ENCODE results near the gene BCAS1. TPM values are rescaled to one million over a fixed set of nuclear protein-coding genes. Genes with fewer than 3 reads are reported as not detected.
A peak's percentile ranks its signal among the peaks of the same experiment; 100 is the strongest.

BCAS1 gene
- total RNA-seq, 2 experiments from 2014 or later = 0.16 to 0.19 TPM

- no peak overlapping the region for H3K4me3 ChIP-seq (ENCODE audit: low read depth, low read length, poor library complexity, severe bottlenecking)
- no peak for DNase-seq (ENCODE audit: low spot score)
- H3K27ac ChIP-seq (ENCODE audit: low read depth, low read length, poor library complexity, severe bottlenecking) = no peak overlapping the region
- intact Hi-C loops (cut with micrococcal nuclease; ENCODE audit: unreplicated experiment) = no loop called here
- H3K36me3 ChIP-seq (ENCODE audit: insufficient read depth, low read length) = peaks cover under 1% of the 10 kb centered on the region; the same call in 1 of the 2 replicates
- H2AFZ ChIP-seq (ENCODE audit: low read length) = peak overlapping the region; percentile 53; the same call in 1 of the 2 replicates
- no peak overlapping the region for H3K4me2 ChIP-seq (ENCODE audit: low read length)
- H4K20me1 ChIP-seq (ENCODE audit: insufficient read depth, low read length) = no peaks in the 10 kb centered on the region
- no TSS peak for BruUV-seq (replicated peaks)
- peaks cover 72% of the 10 kb centered on the region for H3K4me1 ChIP-seq (ENCODE audit: insufficient read depth, low read length, poor library complexity, severe bottlenecking)
- ChIA-PET CTCF (ENCODE audit: unreplicated experiment) (no interaction called here), POLR2A (interaction anchor here (0.6 to 4.4 kb wide), 3 partner anchors 10 to 140 kb away, joined by 3 to 29 read pairs (median 14); no protein-coding TSS in a partner anchor)
- peaks cover 3% of the 10 kb centered on the region for H3K9me3 ChIP-seq (ENCODE audit: low read length)
- TF ChIP-seq CTCF (conservative IDR thresholded peaks at IDR 0.05; ENCODE audit: low read length) (no peak), EZH2phosphoT487 (IDR thresholded peaks at IDR 0.05; ENCODE audit: borderline replicate concordance, low read depth, low read length) (no peak)
- H3K79me2 ChIP-seq (ENCODE audit: insufficient read depth, low read depth, low read length) = no peaks in the 10 kb centered on the region
- no peaks in the 10 kb centered on the region for H3K9me2 ChIP-seq (ENCODE audit: insufficient read depth, low read length)
These were observed 165.2 kb downstream of the BCAS1 start for GRCh38 chr20:53905019-53905819.

DNA sequence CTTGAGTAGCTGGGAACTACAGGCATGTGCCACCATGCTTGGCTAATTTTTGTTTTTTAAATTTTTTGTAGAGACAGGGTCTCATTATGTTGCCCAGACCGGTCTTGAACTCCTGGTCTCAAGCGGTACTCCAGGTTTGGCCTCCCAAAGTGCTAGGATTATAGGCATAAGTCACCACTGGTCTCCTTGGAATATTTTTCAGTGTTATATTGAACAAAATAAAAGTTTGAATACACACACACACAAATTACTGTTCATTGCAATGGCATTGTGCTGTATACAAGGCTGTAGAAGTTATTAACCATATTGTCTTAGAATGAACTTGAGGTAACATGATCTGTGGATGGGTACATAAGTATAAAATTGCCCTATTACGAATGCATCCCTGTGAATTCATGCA is 166.1 kb downstream of the BCAS1 start:
- BruUV-seq (replicated peaks) = no TSS peak
- Histone ChIP-seq H3K4me1 (ENCODE audit: insufficient read depth, low read length, poor library complexity, severe bottlenecking) (peaks cover 77% of the 10 kb centered on the region), H3K9me2 (ENCODE audit: insufficient read depth, low read length) (no peaks in the 10 kb centered on the region), H3K27ac (ENCODE audit: low read depth, low read length, poor library complexity, severe bottlenecking) (no peak overlapping the region), H3K36me3 (ENCODE audit: insufficient read depth, low read length) (no peaks in the 10 kb centered on the region), H2AFZ (ENCODE audit: low read length) (no peak overlapping the region), H3K4me3 (ENCODE audit: low read depth, low read length, poor library complexity, severe bottlenecking) (no peak overlapping the region), H3K4me2 (ENCODE audit: low read length) (no peak overlapping the region), H3K9me3 (ENCODE audit: low read length) (no peaks in the 10 kb centered on the region), H3K79me2 (ENCODE audit: insufficient read depth, low read depth, low read length) (no peaks in the 10 kb centered on the region), H4K20me1 (ENCODE audit: insufficient read depth, low read length) (no peaks in the 10 kb centered on the region)
- CTCF ChIA-PET (ENCODE audit: unreplicated experiment) = no interaction called here
- intact Hi-C loops (cut with micrococcal nuclease; ENCODE audit: unreplicated experiment) = no loop called here
- POLR2A ChIA-PET = interaction anchor here (1.9 kb wide), 1 partner anchor 10 kb away, joined by 9 read pairs; no protein-coding TSS in a partner anchor
- no peak for TF ChIP-seq EZH2phosphoT487 (IDR thresholded peaks at IDR 0.05; ENCODE audit: borderline replicate concordance, low read depth, low read length)
- no peak for TF ChIP-seq CTCF (conservative IDR thresholded peaks at IDR 0.05; ENCODE audit: low read length)
- no peak for DNase-seq (ENCODE audit: low spot score)

GRCh38 chr20:53903652-53903987 is 166.8 kb downstream of the BCAS1 start:
- intact Hi-C loops (cut with micrococcal nuclease; ENCODE audit: unreplicated experiment) = no loop called here
- no TSS peak for BruUV-seq (replicated peaks)
- no peak for TF ChIP-seq CTCF (conservative IDR thresholded peaks at IDR 0.05; ENCODE audit: low read length)
- CTCF ChIA-PET (ENCODE audit: unreplicated experiment) = no interaction called here
- no peaks in the 10 kb centered on the region for H4K20me1 ChIP-seq (ENCODE audit: insufficient read depth, low read length)
- H3K4me1 ChIP-seq (ENCODE audit: insufficient read depth, low read length, poor library complexity, severe bottlenecking) = peaks cover 77% of the 10 kb centered on the region
- H3K9me2 ChIP-seq (ENCODE audit: insufficient read depth, low read length) = no peaks in the 10 kb centered on the region
- H3K4me2 ChIP-seq (ENCODE audit: low read length) = no peak overlapping the region
- H3K27ac ChIP-seq (ENCODE audit: low read depth, low read length, poor library complexity, severe bottlenecking) = no peak overlapping the region
- H3K9me3 ChIP-seq (ENCODE audit: low read length) = no peaks in the 10 kb centered on the region
- no peak overlapping the region for H2AFZ ChIP-seq (ENCODE audit: low read length)
- H3K36me3 ChIP-seq (ENCODE audit: insufficient read depth, low read length) = no peaks in the 10 kb centered on the region
- POLR2A ChIA-PET = interaction anchor here (1.9 kb wide), 1 partner anchor 9 kb away, joined by 9 read pairs; no protein-coding TSS in a partner anchor
- no peaks in the 10 kb centered on the region for H3K79me2 ChIP-seq (ENCODE audit: insufficient read depth, low read depth, low read length)
- no peak for DNase-seq (ENCODE audit: low spot score)
- H3K4me3 ChIP-seq (ENCODE audit: low read depth, low read length, poor library complexity, severe bottlenecking) = no peak overlapping the region
